HG03159 (cell line): Measurements from ENCODE around the gene MYO16.
A peak's percentile ranks its signal among the peaks of the same experiment; 100 is the strongest.

Experiments used
- ATAC-seq: cut with Tn5 transposase; IDR thresholded peaks from one replicate; pipeline ENCODE4 v1.9.1; 2021; ENCODE audit warnings: mild to moderate bottlenecking, moderate library complexity; ENCODE audit not compliant: unreplicated experiment

Gene MYO16

DNA sequence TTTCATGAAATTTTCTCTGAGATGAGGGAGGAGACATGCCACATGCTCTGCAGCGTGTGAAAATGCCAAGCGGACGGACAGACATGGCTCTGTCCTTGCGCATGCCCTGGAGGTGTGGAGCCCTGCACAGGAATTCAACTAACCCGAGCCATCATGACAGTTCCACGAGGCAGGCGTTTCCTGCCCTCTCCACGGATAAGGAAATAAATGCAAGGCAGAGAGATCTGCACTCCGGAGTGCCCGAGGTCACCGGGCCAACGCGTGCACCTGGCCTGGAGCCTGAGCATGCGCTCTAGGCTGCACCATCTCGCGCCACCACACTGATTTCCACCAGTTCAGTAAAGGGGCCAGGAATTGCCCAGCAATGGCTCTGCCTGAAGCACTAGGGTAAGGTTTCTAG lies 298.2 kb downstream of the MYO16 start:
- no peak for ATAC-seq

DNA sequence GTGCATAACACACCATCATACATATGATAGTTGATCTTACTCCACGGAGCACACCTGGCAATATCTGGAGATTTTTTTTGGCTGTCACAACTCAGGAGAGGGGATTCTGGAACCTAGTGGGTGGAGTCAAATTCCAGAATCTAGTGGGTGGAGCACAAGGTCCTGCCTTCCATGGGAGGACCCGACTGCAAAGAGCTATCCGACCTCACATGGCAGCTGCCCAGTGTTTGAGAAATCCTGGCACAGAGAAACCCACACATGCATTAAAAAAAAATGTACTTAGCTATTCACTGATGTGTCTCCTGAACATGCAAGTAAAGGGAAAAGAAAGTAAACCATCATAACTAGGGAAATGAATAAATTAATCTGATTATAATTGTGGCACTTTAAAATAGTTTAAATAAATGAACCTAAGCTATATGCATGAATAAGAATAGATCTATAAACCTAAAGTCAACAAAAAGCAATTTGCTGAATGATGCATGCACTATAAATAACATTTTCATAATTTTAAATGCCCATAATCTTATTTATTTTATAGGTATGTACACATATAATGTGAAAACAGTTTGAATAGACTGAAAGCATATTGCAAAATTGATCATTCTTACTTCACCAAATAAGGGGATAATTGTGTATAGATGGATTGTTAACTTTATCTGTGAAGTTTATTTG lies 300.3 kb downstream of the MYO16 start:
- no peak for ATAC-seq

DNA sequence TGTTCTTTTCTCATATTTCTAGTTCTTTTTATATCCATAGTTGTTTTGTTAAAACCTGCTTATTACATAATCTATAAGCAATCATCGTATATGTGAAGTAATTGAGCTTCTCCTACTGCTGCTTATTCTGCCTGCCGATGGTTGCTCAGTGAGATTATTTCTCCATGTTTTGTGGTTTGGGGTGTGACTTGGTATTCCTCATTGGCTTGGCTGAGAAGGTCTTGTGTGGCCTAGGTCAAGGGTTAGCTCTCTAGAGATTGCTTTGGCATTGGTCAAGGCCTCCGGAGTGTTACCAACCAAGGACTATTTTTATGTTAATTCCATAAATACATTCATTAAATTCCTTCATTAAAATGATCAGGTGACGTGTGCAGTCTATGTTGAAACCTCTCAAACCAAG lies 302.8 kb downstream of the MYO16 start:
- no peak for ATAC-seq

DNA sequence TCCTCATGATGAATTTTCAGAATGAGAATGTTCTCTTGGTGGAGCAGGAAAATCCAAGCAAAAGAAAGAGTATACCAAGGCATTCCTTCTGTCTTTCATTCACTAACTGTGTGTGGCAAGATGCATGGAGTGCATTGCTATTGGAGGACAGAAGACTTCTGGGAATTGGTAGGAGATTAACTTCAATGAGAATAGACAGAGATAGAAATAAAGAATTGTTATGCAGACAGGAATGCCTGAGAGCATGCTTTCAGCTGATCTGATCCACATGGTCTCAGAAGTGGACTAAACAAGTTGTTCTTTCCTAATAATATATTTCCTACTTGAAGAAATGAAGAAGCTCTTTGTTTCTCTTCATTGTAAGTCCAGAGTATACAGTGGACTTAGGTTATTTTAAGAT lies 303.6 kb downstream of the MYO16 start:
- ATAC-seq: no peak

DNA sequence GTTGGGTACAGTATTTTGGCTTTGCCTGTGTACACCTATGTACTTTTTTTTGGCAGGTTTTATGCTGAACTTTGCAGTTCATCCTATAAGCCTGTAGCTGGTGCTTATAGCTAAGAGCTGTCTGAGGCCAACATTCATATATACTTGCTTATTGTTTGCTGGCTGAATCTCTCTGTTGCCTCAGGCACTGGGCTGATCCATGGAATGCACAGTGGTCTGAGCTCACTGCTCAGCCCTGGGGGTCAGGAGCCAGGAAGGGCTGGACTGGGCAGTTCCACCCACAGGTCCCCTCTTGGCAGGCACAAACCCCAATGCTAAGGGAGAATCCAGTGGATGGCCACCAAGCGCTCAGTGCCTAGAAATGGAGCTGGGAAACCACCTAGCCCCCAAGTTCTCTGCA lies 308.7 kb downstream of the MYO16 start:
- ATAC-seq: no peak

DNA sequence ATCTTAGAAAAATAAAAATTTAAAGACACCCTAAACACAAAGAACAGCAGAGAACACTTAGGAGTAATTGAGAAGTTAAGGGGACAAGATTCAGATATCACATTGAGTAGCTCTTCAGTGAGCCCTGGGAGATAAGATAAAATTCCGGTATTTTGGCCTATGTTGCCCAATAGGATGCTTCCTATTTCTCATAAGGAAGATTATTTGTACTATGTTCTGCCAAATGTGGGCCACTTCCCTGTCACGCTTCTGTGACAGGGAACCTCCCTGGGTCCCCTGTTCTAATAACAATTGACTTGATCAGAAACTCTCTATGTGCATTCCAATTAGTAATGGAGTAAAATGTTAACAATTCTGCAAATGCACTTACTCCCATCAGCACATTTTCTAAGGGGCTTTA lies 310.7 kb downstream of the MYO16 start:
- ATAC-seq: no peak

DNA sequence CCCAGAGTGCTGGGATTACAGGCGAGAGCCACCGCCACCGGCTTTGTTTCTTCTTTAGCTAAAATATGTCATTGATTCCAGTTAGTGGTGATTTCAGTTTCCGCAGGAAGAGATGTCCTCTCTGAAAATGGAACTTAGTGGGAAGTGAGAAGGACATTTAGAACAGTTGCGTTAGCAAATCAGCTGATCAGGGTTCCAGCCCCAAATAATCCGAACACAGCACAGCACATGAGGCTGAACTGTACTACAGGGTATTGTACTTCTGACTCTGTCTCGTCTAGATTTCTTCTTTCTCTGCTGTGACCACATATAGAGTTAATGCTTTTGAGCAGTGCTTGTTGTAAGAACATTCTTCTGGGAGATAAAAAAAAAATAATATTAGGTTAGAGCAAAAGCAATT lies 314.4 kb downstream of the MYO16 start:
- no peak for ATAC-seq

DNA sequence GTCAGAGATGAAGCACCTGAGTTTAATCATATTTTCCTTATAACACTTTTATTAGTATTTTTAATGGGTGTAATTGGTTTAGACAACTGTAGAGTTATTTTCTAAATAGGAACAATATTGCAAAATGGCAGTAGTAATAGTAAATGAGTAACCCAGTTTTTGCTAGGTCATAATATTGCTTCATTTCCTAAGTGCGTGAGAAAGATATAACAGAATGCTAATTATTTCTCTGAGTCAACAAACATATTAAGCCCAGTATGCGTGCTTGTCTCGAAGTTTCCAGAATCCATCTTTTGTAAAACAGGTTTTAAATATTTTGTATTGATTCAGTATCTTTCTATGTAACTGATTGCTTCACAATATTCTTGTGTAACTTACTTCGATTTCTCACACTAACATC lies 315.3 kb downstream of the MYO16 start:
- no peak for ATAC-seq

DNA sequence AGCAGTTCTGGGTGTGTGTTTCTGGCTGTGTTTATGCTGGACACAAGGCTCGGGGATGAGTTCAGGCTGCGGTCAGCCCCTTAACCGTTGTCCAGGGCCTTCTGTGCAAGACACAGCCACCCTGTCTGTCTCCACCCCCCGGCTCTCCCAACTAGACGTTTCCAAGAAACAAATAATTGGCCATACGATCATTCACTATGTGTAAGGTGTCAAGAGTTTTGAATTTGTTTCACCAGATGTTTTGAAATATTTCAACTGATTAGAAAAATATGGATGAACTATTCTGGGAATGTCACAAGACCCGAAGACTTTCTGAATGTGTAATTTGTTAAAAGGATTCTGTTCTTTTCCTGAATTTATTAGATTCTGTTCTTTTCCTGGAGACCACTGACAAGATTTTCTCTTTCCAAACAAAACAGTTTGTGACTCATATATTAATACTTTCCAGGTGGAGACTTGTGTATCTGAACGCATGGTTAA lies 318.2 kb downstream of the MYO16 start:
- no peak for ATAC-seq

DNA sequence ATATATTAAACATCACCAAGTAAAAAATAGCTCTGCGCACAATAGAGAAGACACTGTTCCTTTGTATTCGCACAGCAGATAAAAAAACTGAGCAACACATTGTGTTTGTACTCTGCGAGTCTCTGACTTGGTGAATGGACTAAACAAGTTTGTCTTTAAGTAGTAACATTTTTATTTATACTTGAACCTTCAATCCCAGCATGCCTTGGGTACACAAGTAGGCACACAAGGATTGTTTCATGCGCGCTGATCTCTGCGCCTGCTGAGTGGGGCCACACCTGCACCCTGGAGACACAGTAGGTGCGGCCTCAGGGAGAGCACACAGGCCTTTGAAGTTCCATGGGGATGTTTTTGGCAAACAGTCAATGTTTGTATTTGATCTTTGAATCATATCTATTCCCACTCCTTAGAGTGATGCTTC lies 318.9 kb downstream of the MYO16 start:
- no peak for ATAC-seq

DNA sequence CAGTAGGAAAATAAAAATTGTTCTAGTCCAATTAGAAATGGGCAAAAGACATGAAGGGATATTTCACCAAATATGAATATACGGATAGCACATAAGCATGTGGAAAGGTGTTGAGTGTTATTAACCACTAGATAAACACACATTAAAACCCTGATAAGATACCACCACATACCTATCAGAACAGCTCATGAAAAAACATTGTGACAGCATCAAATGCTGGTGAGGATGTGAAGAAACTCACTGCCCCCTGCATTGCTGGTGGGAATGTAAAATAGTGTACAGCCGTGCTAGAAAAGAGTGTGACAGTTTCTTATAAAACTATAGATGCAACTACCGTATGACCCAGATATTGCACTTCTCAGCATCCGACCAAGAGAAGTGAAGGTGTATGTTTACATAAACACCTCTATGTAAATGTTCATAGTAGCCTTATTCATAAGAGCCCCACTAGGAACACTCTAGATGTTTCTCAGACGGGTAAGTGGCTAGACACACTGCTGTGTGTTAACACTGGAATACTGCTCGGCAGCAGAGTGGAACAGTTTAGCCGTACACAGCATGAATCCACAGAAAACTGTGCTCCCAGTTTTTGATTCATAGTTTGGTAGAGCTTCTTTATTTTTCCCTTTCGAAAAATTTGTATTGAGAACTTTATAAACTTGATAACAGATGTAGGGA lies 321.1 kb downstream of the MYO16 start:
- ATAC-seq: no peak

DNA sequence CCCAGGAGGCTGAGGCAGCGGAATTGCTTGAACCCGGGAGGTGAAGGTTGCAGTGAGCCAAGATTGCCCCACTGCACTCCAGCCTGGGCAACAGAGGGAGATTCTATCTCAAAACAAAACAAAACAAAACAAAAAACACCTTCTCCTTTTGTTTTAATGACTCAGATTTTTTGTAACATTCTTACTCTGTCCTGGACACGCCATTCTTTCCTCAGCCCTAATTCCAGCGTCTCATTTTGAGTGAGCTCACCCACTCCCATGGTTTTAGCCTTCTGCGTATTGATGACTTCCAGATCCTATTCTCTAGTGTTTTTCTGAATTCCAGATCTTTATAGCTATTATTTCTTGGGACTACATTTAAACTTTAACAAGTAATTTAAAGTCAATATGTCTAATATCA lies 326.3 kb downstream of the MYO16 start:
- no peak for ATAC-seq

DNA sequence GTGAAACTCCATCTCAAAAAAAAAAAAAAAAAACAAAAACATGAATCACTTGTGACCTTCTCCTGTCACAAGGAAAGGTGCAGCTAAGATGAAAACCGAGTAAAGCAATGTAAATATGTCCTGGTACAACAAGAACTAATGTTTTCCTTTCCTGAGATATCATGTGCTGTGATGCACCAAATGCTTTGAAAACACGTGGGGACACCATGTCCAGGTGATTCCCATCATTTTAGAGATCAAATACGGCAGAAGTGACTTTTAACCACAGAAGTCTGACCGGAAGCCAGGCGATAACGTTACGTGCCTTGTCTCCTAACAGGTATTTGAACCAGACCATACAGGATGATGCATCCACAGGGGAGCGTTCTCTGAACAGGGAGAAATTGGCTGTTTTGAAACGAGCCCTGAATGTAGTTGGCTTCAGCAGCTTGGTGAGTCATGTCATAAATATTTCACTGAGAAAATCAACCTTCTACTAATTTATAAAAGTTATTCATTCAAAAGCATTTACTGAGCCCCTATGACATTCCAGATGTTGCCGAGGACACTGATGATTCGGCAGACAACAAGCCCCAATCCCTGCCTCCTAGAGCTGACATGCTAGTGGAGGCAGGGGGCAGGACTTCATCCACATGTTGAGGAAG lies 328.1 kb downstream of the MYO16 start:
- ATAC-seq: no peak

DNA sequence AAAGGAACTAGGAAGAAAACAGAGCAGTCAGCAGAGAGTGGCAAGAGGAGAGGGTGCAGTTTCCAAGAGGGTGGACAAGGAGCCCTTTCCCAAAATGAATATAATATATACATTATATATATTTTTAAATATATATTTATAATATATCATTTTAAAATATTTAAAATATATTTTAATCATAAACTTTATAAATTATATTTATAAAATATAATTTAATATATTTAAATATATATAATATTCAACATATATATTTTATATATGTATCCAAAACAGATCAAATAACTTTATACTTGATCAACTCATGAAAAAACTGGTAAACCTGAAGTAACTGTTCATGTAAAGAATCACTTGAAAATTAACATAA lies 328.6 kb downstream of the MYO16 start:
- no peak for ATAC-seq

DNA sequence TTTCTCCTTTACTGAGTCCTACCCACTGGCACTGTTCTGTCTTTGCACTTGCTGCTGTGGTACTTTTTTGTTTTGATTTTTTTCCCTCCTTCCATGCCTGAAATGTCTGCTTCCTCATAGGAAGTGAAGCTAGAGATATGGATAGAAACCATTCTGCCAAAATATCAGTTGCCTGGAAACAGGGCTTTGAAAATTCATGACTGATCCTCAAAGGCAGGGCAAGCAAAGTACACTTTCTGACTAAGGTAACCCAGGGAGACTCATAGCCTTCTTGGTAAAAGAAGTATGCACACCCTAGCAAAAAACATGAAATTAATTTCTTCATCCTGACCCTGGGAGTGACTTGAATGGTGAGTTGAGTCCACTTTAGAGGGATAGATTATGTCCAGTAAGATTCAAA lies 329.8 kb downstream of the MYO16 start:
- ATAC-seq: no peak

DNA sequence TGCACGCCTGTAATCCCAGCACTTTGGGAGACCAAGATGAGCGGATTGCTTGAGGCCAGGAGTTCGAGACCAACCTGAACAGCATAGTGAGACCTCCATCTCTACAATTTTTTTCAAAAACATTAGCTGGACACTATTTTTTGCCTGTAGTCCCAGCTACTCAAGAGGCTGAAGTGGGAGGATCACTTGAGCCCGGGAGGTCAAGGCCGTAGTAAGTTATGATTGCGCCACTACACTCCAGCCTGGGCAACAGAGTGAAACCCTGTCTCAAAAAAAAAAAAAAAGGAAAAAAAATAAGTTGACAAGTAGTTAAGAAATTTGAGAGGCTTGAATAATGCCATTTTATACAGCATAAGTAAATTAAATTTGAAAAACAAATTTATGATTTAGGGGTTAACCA lies 330.6 kb downstream of the MYO16 start:
- no peak for ATAC-seq

DNA sequence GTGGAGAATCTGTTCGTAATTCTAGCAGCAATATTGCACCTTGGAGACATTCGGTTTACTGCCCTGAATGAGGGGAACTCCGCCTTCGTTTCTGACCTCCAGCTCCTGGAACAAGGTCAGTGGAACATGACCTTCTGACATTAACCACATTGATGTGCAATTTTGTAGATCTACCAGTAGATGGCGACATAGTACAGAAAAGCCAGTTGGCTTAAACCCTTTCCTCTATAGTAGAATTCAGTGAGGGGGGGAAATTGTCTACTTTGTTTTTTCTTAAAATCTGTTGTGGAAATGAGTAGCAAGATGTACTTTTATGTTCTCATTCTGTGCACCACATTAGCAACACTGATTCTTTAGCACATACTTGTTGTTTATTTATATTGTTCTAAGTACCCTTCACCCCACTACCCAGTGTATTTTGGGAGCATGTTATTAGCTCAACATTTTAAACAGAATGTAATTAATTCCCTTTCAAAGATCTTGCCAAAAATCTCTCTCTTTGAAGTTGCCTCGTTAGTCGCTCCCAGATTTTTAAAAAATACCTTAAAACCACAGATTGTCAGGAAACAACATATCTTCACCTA lies 332.2 kb downstream of the MYO16 start:
- peak; percentile 96 for ATAC-seq

DNA sequence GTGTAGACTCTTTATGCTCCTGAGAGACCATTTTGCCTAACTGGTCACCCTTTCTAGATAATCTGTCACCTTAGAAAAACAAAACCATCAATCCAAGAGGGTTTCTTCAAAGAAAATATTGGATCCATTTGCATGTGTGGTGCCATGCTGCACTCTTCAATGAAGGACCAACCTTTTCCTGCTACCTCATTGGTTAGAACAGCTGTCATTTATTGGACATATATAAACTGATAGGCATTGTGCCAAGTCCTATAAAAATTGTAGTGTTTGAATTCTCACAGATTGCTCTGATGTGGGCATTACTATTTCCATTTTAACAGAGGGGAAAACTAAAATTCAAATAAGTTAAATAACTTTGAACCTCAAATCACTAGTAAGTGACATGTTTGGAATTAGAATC lies 333.2 kb downstream of the MYO16 start:
- ATAC-seq: no peak

DNA sequence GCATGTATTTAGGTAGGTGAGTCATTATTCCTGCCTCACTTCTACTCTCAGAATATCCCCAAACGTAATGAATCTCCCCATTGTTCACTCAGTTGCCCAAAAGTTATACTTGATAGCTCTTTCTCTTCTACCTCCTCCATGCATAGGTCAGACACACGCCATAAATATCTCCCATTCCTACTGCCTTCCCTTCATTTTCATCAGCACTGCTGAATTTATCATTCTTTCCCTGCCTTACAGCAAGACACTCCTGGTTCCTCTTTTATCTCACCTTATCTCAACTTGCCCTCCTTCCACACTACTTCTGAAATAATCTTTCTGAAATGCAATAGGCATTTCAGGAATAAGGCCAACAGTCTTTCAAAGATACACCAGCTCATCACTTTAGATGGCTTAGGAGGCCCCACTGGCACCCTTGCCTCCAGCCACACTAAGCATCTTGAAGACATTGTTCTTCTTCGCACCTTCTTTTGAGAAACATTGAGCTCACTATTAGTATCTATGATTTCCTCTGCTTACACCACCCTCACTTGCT lies 333.9 kb downstream of the MYO16 start:
- no peak for ATAC-seq

DNA sequence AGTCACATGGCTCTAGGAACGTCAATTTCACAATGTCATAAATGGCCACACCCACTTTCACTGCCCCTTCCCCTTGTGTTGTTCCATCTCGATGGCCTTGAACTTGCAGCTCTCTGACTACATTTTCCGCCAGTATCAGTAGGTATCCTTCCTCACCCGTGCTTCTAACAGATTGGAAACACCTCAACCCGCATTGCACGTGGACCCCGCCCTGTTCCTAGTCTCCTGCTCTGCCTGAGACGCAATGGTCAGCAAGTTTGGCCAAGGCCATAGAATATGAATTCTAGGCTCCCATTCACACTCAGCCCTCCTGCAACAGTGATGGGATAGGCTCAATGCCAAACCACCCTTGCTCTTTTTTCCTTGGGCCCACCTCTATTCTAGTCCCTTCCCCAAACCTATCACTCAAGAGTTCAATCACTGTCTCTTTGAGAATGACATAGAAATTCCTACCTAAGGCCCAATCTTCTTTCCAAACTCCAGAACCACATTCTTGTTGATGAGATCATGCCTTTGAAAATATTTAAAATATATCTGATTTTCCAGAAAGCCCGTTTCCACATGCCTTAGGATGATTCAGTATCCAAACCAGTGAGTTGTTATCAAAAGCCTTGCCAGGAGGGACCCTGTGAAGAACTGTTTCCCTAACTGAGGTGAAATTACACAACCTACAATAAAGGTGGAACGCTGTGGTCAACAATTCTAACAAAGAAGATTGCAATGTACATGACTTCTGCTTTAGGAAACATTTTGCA lies 334.6 kb downstream of the MYO16 start:
- ATAC-seq: no peak

DNA sequence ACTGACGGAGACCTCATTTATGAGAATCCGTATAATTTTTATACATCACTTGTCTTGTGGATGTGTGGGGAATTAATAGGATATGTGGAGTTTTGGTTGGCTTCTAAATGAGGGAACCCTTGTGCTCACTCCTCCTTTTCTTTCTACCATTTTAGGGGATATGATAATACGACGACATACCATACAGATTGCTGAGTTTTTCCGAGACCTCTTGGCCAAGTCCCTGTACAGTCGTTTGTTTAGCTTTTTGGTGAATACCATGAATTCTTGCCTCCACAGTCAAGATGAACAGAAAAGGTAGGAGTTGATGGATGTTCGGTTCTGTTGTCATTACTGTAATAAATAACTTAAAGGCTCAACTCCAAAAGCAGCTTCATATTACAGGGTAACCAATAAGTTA lies 335.2 kb downstream of the MYO16 start:
- no peak for ATAC-seq
